Measurements from ENCODE around the gene MAFG. TPM values are rescaled to one million over a fixed set of nuclear protein-coding genes. Genes with fewer than 3 reads are reported as not detected.
A peak's percentile ranks its signal among the peaks of the same experiment; 100 is the strongest.
"Not testable (repeated sequence)": the region's sequence is repeated elsewhere in the genome, so short reads cannot be mapped to it uniquely, and the experiment has no call there.

Gene MAFG
- total and polyA plus RNA-seq, 3 experiments from 2014 or later: 2.5 to 34.7 (median 28.4) TPM

GRCh38 chr17:81955058-81955681, 27.6 kb upstream of the MAFG start:
- peaks cover 0 to 7% (median 0%) of the 10 kb centered on the region in 3 donors for H3K4me1 Mint-ChIP-seq
- no peaks in the 10 kb centered on the region for H3K36me3 Mint-ChIP-seq
- H3K27me3 ChIP-seq (ENCODE audit: insufficient read depth, low read length, poor library complexity, severe bottlenecking): peaks cover 12% of the 10 kb centered on the region
- H3K27ac ChIP-seq (ENCODE audit: low read depth, low read length): no peak overlapping the region
- H3K9me3 ChIP-seq (ENCODE audit: low read length): no peaks in the 10 kb centered on the region
- CTCF ChIA-PET: interaction anchor here (1.7 kb wide), 1 partner anchor 66 kb away, joined by 5 read pairs; no protein-coding TSS in a partner anchor
- no peak overlapping the region for H3K4me3 ChIP-seq (ENCODE audit: low read length)
- H3K27ac Mint-ChIP-seq: no peak overlapping the region
- no peaks in the 10 kb centered on the region for H3K36me3 ChIP-seq (ENCODE audit: insufficient read depth, low read length)
- H3K9me3 Mint-ChIP-seq: no peaks in the 10 kb centered on the region
- H3K4me1 ChIP-seq (ENCODE audit: insufficient read depth, low read length): no peaks in the 10 kb centered on the region
- DNase-seq: no peak
- no peak overlapping the region for H3K4me3 Mint-ChIP-seq
- POLR2A ChIA-PET: no interaction called here
- peaks cover 8 to 17% of the 10 kb centered on the region in 2 donors for H3K27me3 Mint-ChIP-seq

- ChIA-PET POLR2A (no interaction called here), CTCF (interaction anchor here (1.7 to 1.8 kb wide), 2 partner anchors 66 to 67 kb away, joined by 5 read pairs; no protein-coding TSS in a partner anchor)
- Histone ChIP-seq H3K4me1 (ENCODE audit: insufficient read depth, low read length) (no peaks in the 10 kb centered on the region), H3K27ac (ENCODE audit: low read depth, low read length) (no peak overlapping the region), H3K4me3 (ENCODE audit: low read length) (no peak overlapping the region), H3K9me3 (ENCODE audit: low read length) (no peaks in the 10 kb centered on the region), H3K36me3 (ENCODE audit: insufficient read depth, low read length) (no peaks in the 10 kb centered on the region), H3K27me3 (ENCODE audit: insufficient read depth, low read length, poor library complexity, severe bottlenecking) (peaks cover 10% of the 10 kb centered on the region)
- H3K36me3 Mint-ChIP-seq: no peaks in the 10 kb centered on the region
- no peak overlapping the region for H3K27ac Mint-ChIP-seq
- no peak for DNase-seq
- H3K9me3 Mint-ChIP-seq: no peaks in the 10 kb centered on the region
- H3K4me3 Mint-ChIP-seq: no peak overlapping the region
- peaks cover 8 to 17% of the 10 kb centered on the region in 2 donors for H3K27me3 Mint-ChIP-seq
- peaks cover 0 to 7% (median 0%) of the 10 kb centered on the region in 3 donors for H3K4me1 Mint-ChIP-seq
Measured at GRCh38 chr17:81954131-81955057, 26.9 kb upstream of the MAFG start.

GRCh38 chr17:81953443-81953842, 25.9 kb upstream of the MAFG start:
- H3K4me1 Mint-ChIP-seq; DNase-seq; H3K4me3 Mint-ChIP-seq; H3K36me3 ChIP-seq (ENCODE audit: insufficient read depth, low read length); H3K4me1 ChIP-seq (ENCODE audit: insufficient read depth, low read length); H3K9me3 Mint-ChIP-seq; H3K27me3 ChIP-seq (ENCODE audit: insufficient read depth, low read length, poor library complexity, severe bottlenecking); POLR2A ChIA-PET; H3K27ac ChIP-seq (ENCODE audit: low read depth, low read length); H3K9me3 ChIP-seq (ENCODE audit: low read length); H3K27ac Mint-ChIP-seq; H3K4me3 ChIP-seq (ENCODE audit: low read length); H3K36me3 Mint-ChIP-seq: not testable (repeated sequence)
- peaks cover 1 to 11% of the 10 kb centered on the region in 2 donors for H3K27me3 Mint-ChIP-seq
- CTCF ChIA-PET: interaction anchor here (1.2 to 1.8 kb wide), 2 partner anchors 9 to 67 kb away, joined by 3 to 5 read pairs; no protein-coding TSS in a partner anchor

GRCh38 chr17:81952792-81953228, 25.3 kb upstream of the MAFG start:
- ChIA-PET CTCF (interaction anchor here (1.2 to 1.8 kb wide), 2 partner anchors 10 to 67 kb away, joined by 3 to 5 read pairs; no protein-coding TSS in a partner anchor), POLR2A (no interaction called here)
- DNase-seq: no peak
- H3K4me1 Mint-ChIP-seq: peaks cover 0 to 3% (median 0%) of the 10 kb centered on the region in 3 donors
- H3K36me3 ChIP-seq (ENCODE audit: insufficient read depth, low read length): no peaks in the 10 kb centered on the region
- H3K4me3 Mint-ChIP-seq: no peak overlapping the region
- no peak overlapping the region for H3K27ac ChIP-seq (ENCODE audit: low read depth, low read length)
- H3K27me3 ChIP-seq (ENCODE audit: insufficient read depth, low read length, poor library complexity, severe bottlenecking): no peaks in the 10 kb centered on the region
- H3K9me3 ChIP-seq (ENCODE audit: low read length): no peaks in the 10 kb centered on the region
- no peak overlapping the region for H3K4me3 ChIP-seq (ENCODE audit: low read length)
- H3K27me3 Mint-ChIP-seq: peaks cover 0 to 5% of the 10 kb centered on the region in 2 donors
- H3K27ac Mint-ChIP-seq: no peak overlapping the region
- no peaks in the 10 kb centered on the region for H3K4me1 ChIP-seq (ENCODE audit: insufficient read depth, low read length)
- no peaks in the 10 kb centered on the region for H3K9me3 Mint-ChIP-seq
- H3K36me3 Mint-ChIP-seq: no peaks in the 10 kb centered on the region

GRCh38 chr17:81951785-81952684, 24.5 kb upstream of the MAFG start:
- Mint-ChIP-seq H3K9me3 (no peaks in the 10 kb centered on the region), H3K27me3 (no peaks in the 10 kb centered on the region), H3K36me3 (no peaks in the 10 kb centered on the region), H3K27ac (peak overlapping the region in 1 of 8 donors; percentile 79), H3K4me3 (no peak overlapping the region), H3K4me1 (peaks cover 0 to 3% (median 0%) of the 10 kb centered on the region in 3 donors)
- no peaks in the 10 kb centered on the region for H3K36me3 ChIP-seq (ENCODE audit: insufficient read depth, low read length)
- POLR2A ChIA-PET: no interaction called here
- H3K27me3 ChIP-seq (ENCODE audit: insufficient read depth, low read length, poor library complexity, severe bottlenecking): no peaks in the 10 kb centered on the region
- DNase-seq: no peak
- no peak overlapping the region for H3K4me3 ChIP-seq (ENCODE audit: low read length)
- H3K4me1 ChIP-seq (ENCODE audit: insufficient read depth, low read length): no peaks in the 10 kb centered on the region
- H3K9me3 ChIP-seq (ENCODE audit: low read length): no peaks in the 10 kb centered on the region
- H3K27ac ChIP-seq (ENCODE audit: low read depth, low read length): no peak overlapping the region
- CTCF ChIA-PET: no interaction called here

GRCh38 chr17:81950501-81950900, 23.0 kb upstream of the MAFG start:
- no peaks in the 10 kb centered on the region for H3K9me3 ChIP-seq (ENCODE audit: low read length)
- no peak overlapping the region for H3K4me3 Mint-ChIP-seq
- no peak for DNase-seq
- H3K27me3 ChIP-seq (ENCODE audit: insufficient read depth, low read length, poor library complexity, severe bottlenecking): no peaks in the 10 kb centered on the region
- no peak overlapping the region for H3K27ac ChIP-seq (ENCODE audit: low read depth, low read length)
- CTCF ChIA-PET: interaction anchor here (0.7 kb wide), 1 partner anchor 9 kb away, joined by 3 read pairs; no protein-coding TSS in a partner anchor
- no peaks in the 10 kb centered on the region for H3K4me1 ChIP-seq (ENCODE audit: insufficient read depth, low read length)
- no peaks in the 10 kb centered on the region for H3K27me3 Mint-ChIP-seq
- H3K4me1 Mint-ChIP-seq: peaks cover 0 to 3% (median 0%) of the 10 kb centered on the region in 3 donors
- POLR2A ChIA-PET: no interaction called here
- no peaks in the 10 kb centered on the region for H3K36me3 ChIP-seq (ENCODE audit: insufficient read depth, low read length)
- no peaks in the 10 kb centered on the region for H3K36me3 Mint-ChIP-seq
- peak overlapping the region in 1 of 8 donors; percentile 12 for H3K27ac Mint-ChIP-seq
- no peak overlapping the region for H3K4me3 ChIP-seq (ENCODE audit: low read length)
- no peaks in the 10 kb centered on the region for H3K9me3 Mint-ChIP-seq

- H3K36me3 ChIP-seq (ENCODE audit: insufficient read depth, low read length): no peaks in the 10 kb centered on the region
- no peaks in the 10 kb centered on the region for H3K4me1 ChIP-seq (ENCODE audit: insufficient read depth, low read length)
- Mint-ChIP-seq H3K27me3 (no peaks in the 10 kb centered on the region), H3K36me3 (no peaks in the 10 kb centered on the region), H3K4me3 (no peak overlapping the region), H3K9me3 (no peaks in the 10 kb centered on the region), H3K27ac (peak overlapping the region in 1 of 8 donors; percentile 87), H3K4me1 (peaks cover 0 to 3% (median 0%) of the 10 kb centered on the region in 3 donors)
- no peak overlapping the region for H3K27ac ChIP-seq (ENCODE audit: low read depth, low read length)
- ChIA-PET CTCF (interaction anchor here (2.0 kb wide), 1 partner anchor 11 kb away, joined by 10 read pairs; no protein-coding TSS in a partner anchor), POLR2A (no interaction called here)
- no peak overlapping the region for H3K4me3 ChIP-seq (ENCODE audit: low read length)
- H3K27me3 ChIP-seq (ENCODE audit: insufficient read depth, low read length, poor library complexity, severe bottlenecking): no peaks in the 10 kb centered on the region
- H3K9me3 ChIP-seq (ENCODE audit: low read length): no peaks in the 10 kb centered on the region
- no peak for DNase-seq
Measured at GRCh38 chr17:81948635-81949378, 21.3 kb upstream of the MAFG start.
